Thyroid gland (tissue), 4 donors: Measurements from ENCODE around the gene MEGF6. TPM values are rescaled to one million over a fixed set of nuclear protein-coding genes. Genes with fewer than 3 reads are reported as not detected.

Source experiments
- DNase-seq, 2 donors: peaks; one replicate each; pipeline ENCODE4 v3.0.0-alpha.2; 2019
- H3K27ac ChIP-seq, 3 donors: fragments of 200-600 bp; sonication (generic); 1 replicate in 2 of 3; 2 replicates in 1 of 3; pipeline ENCODE4 v1.5.1; 2016 to 2019; ENCODE audit warnings: mild to moderate bottlenecking in 1 of 3, moderate library complexity in 1 of 3
- H3K27me3 ChIP-seq: fragments of 200-600 bp; sonication (generic); one replicate; pipeline ENCODE4 v1.5.1; 2019
- H3K36me3 ChIP-seq, 2 donors: fragments of 200-600 bp; sonication (generic); one replicate each; pipeline ENCODE4 v1.5.1; 2016 to 2019
- H3K4me1 ChIP-seq, 2 donors: fragments of 200-600 bp; sonication (generic); one replicate each; pipeline ENCODE4 v1.5.1; 2017 to 2019
- H3K4me3 ChIP-seq, 3 donors: fragments of 200-600 bp; sonication (generic); replicated peaks in 1 of 3; 1 replicate in 2 of 3; 2 replicates in 1 of 3; pipeline ENCODE4 v1.5.1; 2016; ENCODE audit warnings: mild to moderate bottlenecking in 1 of 3
- H3K9me3 ChIP-seq: fragments of 200-600 bp; sonication (generic); one replicate; pipeline ENCODE4 v1.5.1; 2017
- CTCF ChIP-seq, 6 experiments: fragments of 200-600 bp in 3 of 6; fragments of 450-650 bp in 3 of 6; sonication (generic) in 3 of 6; IDR thresholded peaks; one replicate each; pipeline ENCODE4 v1.5.1; 2016 to 2019; ENCODE audit warnings: antibody characterized with exemption in 6 of 6, mild to moderate bottlenecking in 2 of 6, inconsistent platforms in 1 of 6, moderate library complexity in 1 of 6
- POLR2A ChIP-seq, 2 donors: fragments of 450-650 bp; IDR thresholded peaks; one replicate each; pipeline ENCODE4 v1.6.1; 2017; ENCODE audit warnings: antibody characterized with exemption in 2 of 2, mild to moderate bottlenecking in 2 of 2, moderate library complexity in 1 of 2
- WGBS, 2 donors: methylation state at CpG; one replicate each; pipeline ENCODE4 v1.1.5; 2017; 5-methylcytosine and 5-hydroxymethylcytosine counted together
- intact Hi-C: fragments of 100-400 bp; cut with DNase I; formaldehyde crosslinking; loops from one replicate; pipeline ENCODE4 v1.15.1; 2023
- total RNA-seq, 4 donors: library from RNA; depleted of rRNA; stranded (reverse); fragments of >200 nt; gene quantifications; one replicate each; pipeline ENCODE4 v1.2.3, GENCODE V29; 2016

Gene MEGF6
- total RNA-seq, 4 donors from 2014 or later: 9.4 to 25.8 (median 21.8) TPM

GRCh38 chr1:3604468-3604974 is 6.8 kb downstream of the MEGF6 start:
- Histone ChIP-seq H3K4me1 (no peaks in the 10 kb centered on the region), H3K27ac (no peak overlapping the region), H3K9me3 (no peaks in the 10 kb centered on the region), H3K27me3 (no peaks in the 10 kb centered on the region), H3K36me3 (no peaks in the 10 kb centered on the region), H3K4me3 (no peak overlapping the region)
- intact Hi-C loops: no loop called here
- DNase-seq: no peak
- 94 to 97% methylated on average over 6 to 8 of the region's 8 CpGs for WGBS, 2 donors
- TF ChIP-seq CTCF (IDR thresholded peaks at IDR 0.05): no peak
- TF ChIP-seq POLR2A (IDR thresholded peaks at IDR 0.05): no peak

GRCh38 chr1:3603571-3604467 is 7.5 kb downstream of the MEGF6 start:
- 74 to 92% methylated on average over 14 to 27 of the region's 29 CpGs for WGBS, 2 donors
- Histone ChIP-seq H3K4me3 (no peak overlapping the region), H3K27ac (no peak overlapping the region), H3K27me3 (no peaks in the 10 kb centered on the region), H3K9me3 (no peaks in the 10 kb centered on the region), H3K4me1 (peaks cover 2 to 4% of the 10 kb centered on the region in 2 donors), H3K36me3 (no peaks in the 10 kb centered on the region)
- TF ChIP-seq CTCF (IDR thresholded peaks at IDR 0.05) (no peak), POLR2A (IDR thresholded peaks at IDR 0.05) (no peak)
- no peak for DNase-seq
- intact Hi-C loops: no loop called here

- H3K27ac ChIP-seq: no peak overlapping the region
- no peak for DNase-seq
- no peaks in the 10 kb centered on the region for H3K27me3 ChIP-seq
- TF ChIP-seq POLR2A (IDR thresholded peaks at IDR 0.05) (no peak), CTCF (IDR thresholded peaks at IDR 0.05) (no peak)
- peaks cover 9 to 11% of the 10 kb centered on the region in 2 donors for H3K4me1 ChIP-seq
- H3K4me3 ChIP-seq: no peak overlapping the region
- intact Hi-C loops: no loop called here
- 91 to 92% methylated on average over 11 of the region's 11 CpGs for WGBS, 2 donors
- H3K9me3 ChIP-seq: no peaks in the 10 kb centered on the region
- H3K36me3 ChIP-seq: no peaks in the 10 kb centered on the region
Observed at GRCh38 chr1:3603156-3603555, 8.2 kb downstream of the MEGF6 start.

GRCh38 chr1:3602375-3602774 is 8.9 kb downstream of the MEGF6 start:
- H3K4me1 ChIP-seq: peaks cover 17 to 19% of the 10 kb centered on the region in 2 donors
- no peak for DNase-seq
- no peak for TF ChIP-seq CTCF (IDR thresholded peaks at IDR 0.05)
- no peak for TF ChIP-seq POLR2A (IDR thresholded peaks at IDR 0.05)
- no peaks in the 10 kb centered on the region for H3K9me3 ChIP-seq
- H3K4me3 ChIP-seq: no peak overlapping the region
- H3K27me3 ChIP-seq: no peaks in the 10 kb centered on the region
- 90 to 97% methylated on average over 7 to 11 of the region's 21 CpGs for WGBS, 2 donors
- intact Hi-C loops: no loop called here
- H3K27ac ChIP-seq: no peak overlapping the region
- H3K36me3 ChIP-seq: no peaks in the 10 kb centered on the region

DNA sequence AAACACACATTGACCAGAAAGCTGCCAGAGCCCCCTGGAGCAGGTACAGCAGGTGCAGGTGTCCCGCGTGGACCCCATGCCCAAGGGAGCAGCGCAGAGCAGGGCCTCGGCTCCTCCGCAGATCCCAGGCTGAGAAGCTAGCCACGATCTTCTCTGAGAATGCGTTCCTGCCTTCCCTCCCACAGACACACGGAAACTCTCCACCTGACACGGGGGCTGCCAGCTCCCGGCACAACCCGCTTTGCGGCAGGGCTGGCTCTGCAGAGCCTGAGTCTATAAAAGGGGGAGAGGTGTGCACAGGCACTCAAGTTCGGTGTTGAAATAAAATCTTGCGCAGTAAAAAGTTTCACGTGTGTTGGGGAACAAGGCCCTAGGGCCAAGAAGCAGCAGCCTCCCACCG is 9.6 kb downstream of the MEGF6 start:
- DNase-seq: no peak
- Histone ChIP-seq H3K27ac (no peak overlapping the region), H3K4me1 (peaks cover 18 to 23% of the 10 kb centered on the region in 2 donors), H3K9me3 (no peaks in the 10 kb centered on the region), H3K4me3 (no peak overlapping the region), H3K27me3 (no peaks in the 10 kb centered on the region), H3K36me3 (no peaks in the 10 kb centered on the region)
- WGBS, 2 donors: 84% methylated on average over 14 to 15 of the region's 16 CpGs
- TF ChIP-seq POLR2A (IDR thresholded peaks at IDR 0.05) (no peak), CTCF (IDR thresholded peaks at IDR 0.05) (no peak)
- intact Hi-C loops: no loop called here
